Measurements from ENCODE around the gene INHBC.

The INHBC gene

DNA sequence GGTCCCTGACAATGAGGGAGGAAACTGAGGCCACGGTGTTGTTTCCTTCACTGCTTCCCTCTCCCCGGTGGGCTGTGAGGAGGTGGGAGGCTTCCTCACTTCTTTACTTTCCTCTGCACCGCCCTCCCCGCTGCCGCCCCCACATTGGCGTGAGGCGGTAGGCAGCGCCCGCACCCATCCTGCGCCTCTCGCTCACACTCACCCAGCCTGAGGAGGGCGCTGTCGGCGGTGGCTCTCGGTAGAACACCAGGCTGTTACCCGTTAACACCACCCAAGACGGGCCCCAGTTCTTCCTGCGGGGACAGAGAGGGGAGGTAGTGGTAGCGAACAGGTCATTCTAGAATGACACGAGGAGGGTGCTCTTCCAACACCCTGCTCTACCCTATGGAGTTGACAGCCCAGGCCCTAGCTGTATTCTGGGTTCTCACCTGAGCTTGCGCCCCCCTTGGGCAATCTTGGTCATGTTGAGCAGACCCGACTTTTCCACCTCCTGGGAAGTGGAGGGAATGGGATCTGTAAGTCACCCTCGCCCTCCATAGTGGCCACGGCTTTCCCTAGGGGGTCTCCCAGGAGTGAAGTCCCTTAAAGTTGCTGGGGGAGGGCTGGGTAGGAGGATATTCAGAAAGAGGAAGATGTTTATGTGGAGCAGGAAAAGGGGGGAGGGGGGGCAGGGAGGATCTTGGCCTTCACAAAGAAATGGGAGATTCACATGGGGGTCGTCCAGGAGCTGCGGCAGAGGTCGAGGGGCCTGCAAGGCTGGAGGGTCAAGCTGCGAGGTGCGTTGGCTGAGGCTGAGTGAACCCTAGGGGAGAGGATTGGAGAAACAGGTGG, 41.8 kb downstream of the INHBC start:
- Histone ChIP-seq H3K27ac (no peak overlapping the region), H3K27me3 (peaks cover 0 to 70% of the 10 kb centered on the region in 2 donors), H3K9me3 (no peaks in the 10 kb centered on the region), H3K36me3 (no peaks in the 10 kb centered on the region), H3K4me1 (peaks cover 0 to 19% (median 14%) of the 10 kb centered on the region in 4 donors), H3K4me3 (peak overlapping the region; percentile 33 to 52)
- TF ChIP-seq, protein P1, sequence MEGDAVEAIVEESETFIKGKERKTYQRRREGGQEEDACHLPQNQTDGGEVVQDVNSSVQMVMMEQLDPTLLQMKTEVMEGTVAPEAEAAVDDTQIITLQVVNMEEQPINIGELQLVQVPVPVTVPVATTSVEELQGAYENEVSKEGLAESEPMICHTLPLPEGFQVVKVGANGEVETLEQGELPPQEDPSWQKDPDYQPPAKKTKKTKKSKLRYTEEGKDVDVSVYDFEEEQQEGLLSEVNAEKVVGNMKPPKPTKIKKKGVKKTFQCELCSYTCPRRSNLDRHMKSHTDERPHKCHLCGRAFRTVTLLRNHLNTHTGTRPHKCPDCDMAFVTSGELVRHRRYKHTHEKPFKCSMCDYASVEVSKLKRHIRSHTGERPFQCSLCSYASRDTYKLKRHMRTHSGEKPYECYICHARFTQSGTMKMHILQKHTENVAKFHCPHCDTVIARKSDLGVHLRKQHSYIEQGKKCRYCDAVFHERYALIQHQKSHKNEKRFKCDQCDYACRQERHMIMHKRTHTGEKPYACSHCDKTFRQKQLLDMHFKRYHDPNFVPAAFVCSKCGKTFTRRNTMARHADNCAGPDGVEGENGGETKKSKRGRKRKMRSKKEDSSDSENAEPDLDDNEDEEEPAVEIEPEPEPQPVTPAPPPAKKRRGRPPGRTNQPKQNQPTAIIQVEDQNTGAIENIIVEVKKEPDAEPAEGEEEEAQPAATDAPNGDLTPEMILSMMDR (IDR thresholded peaks at IDR 0.05): no peak
- intact Hi-C loops (cut with DNase I; ENCODE audit: low total_unique reads): no loop called here
- DNase-seq: no peak

DNA sequence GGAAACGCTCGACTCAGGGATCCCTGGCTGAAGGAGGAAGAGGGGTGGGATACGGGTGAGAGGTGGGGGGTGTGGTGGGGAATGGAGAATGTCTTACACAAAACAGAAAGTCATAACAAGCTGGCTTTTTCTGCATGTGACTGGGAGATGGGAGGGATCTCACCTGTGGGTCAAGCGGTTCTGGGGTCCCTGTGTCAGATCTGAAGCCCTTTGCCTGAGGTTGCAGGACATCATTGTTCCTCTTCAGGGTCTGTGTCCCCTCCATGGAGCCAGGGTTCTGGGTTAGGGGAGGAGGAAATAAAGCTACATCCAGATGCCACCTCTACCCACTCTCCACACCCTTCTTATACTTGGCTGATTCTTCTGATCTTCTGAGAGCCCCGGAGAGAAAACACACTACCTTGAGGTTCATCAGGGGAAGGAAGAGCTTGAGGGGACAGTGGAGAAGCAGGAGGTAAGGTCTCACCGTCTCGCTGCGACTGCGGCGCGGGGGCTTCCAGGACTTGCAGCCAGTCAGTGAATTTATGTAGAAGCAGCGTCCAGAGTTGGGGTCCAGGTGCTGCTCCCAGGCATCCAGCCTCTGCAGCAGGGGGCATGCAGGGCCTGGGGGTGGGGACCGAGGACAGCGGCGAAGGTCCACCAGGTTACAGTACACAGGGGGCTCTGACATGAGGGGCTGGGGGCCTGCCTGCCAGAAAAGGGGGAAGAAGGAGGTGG, 42.6 kb downstream of the INHBC start:
- Histone ChIP-seq H3K27me3 (peaks cover 0 to 63% of the 10 kb centered on the region in 2 donors), H3K27ac (no peak overlapping the region), H3K4me1 (peaks cover 0 to 19% (median 14%) of the 10 kb centered on the region in 4 donors), H3K36me3 (no peaks in the 10 kb centered on the region), H3K4me3 (peak overlapping the region; percentile 33 to 52), H3K9me3 (no peaks in the 10 kb centered on the region)
- DNase-seq: no peak
- TF ChIP-seq, protein P1 (IDR thresholded peaks at IDR 0.05): no peak
- intact Hi-C loops (cut with DNase I; ENCODE audit: low total_unique reads): no loop called here

DNA sequence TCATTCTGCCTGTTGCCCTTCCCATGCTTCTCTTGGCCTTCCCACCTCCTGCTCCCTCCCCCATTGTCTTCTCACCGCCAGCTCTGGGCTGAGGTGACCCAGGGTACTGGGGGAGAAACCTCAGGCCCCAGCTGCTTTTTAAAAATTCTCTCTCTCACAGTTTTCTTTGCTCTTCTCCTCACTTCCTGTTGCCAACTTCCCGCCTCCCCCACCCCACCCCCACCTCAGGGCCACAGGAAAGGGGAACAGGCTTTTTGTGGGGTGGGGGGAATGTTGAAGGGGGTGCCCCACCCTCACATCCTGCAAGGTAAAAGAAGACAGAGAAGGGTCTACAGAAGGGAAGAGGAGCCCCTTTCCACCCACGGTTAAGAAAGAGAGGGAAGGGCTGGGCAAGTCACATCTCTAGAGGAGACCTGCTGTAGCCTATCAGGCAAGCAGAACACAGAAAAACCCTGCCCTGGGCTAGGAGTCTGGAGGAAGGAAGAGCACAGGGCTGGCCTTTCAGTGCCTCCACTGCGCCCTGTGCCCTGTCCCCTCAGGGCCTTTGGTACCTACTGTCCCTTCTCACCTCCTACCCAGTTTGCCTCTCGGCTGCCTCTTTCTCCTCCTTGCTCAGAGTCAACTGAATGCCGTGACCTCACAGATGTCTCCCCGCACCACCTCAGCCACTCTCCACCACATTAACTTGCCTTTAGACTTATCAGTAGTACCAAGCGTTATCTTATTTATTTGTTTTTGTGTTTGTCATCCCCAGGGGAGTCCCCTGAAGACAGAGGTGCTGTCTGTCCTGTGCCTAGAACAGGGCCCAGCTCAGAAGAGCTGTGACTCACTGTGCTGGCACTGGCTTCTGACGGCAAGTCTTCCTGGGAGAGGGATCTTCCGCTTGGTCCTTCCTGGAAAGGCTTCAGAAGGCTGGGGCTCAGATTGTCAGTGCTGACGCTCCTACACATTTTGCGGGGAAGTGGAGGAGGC, 43.4 kb downstream of the INHBC start:
- Histone ChIP-seq H3K27ac (no peak overlapping the region), H3K4me1 (peaks cover 0 to 19% (median 14%) of the 10 kb centered on the region in 4 donors), H3K4me3 (peak overlapping the region; percentile 33 to 52), H3K9me3 (no peaks in the 10 kb centered on the region), H3K36me3 (no peaks in the 10 kb centered on the region), H3K27me3 (peaks cover 0 to 62% of the 10 kb centered on the region in 2 donors)
- TF ChIP-seq, protein P1 (IDR thresholded peaks at IDR 0.05): no peak
- no peak for DNase-seq
- intact Hi-C loops (cut with DNase I; ENCODE audit: low total_unique reads): no loop called here

DNA sequence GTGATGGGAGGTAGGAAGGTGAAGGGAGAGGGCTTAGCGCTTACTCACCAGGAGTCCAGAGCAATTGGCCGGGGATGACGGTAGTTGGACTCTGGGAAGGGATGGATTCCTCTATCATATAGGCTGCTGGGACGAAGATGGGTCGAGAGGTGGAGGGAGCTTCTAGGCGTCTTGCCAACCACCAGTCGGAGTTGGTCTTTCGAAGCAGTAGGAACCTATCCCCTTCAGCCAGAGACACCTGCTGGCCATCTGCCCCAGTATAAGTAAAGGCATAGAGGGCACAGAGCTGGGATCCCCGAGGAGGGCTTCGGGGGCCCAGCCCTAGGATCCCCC, 44.4 kb downstream of the INHBC start:
- no peaks in the 10 kb centered on the region for H3K9me3 ChIP-seq
- intact Hi-C loops (cut with DNase I; ENCODE audit: low total_unique reads): no loop called here
- TF ChIP-seq, protein P1 (IDR thresholded peaks at IDR 0.05): no peak
- no peak overlapping the region for H3K27ac ChIP-seq
- no peak for DNase-seq
- no peak overlapping the region for H3K4me3 ChIP-seq
- H3K36me3 ChIP-seq: no peaks in the 10 kb centered on the region
- peaks cover 0 to 19% (median 14%) of the 10 kb centered on the region in 4 donors for H3K4me1 ChIP-seq
- peaks cover 0 to 56% of the 10 kb centered on the region in 2 donors for H3K27me3 ChIP-seq

Data from tibial artery (tissue), 4 donors.